Type B pancreatic cell (in vitro differentiated cells): Measurements from ENCODE around the gene CHMP5. TPM values are rescaled to one million over a fixed set of nuclear protein-coding genes. Genes with fewer than 3 reads are reported as not detected.
A peak's percentile ranks its signal among the peaks of the same experiment; 100 is the strongest.

Source experiments
- DNase-seq: peaks from one replicate; pipeline ENCODE4 v3.0.0; 2021; ENCODE audit warnings: mixed read lengths; ENCODE audit not compliant: unreplicated experiment; ENCODE audit errors: extremely low spot score
- H3K27ac Mint-ChIP-seq: 2 replicates; pipeline ENCODE4 v1.8.0; 2021; ENCODE audit warnings: mild to moderate bottlenecking, mixed read lengths
- H3K27me3 Mint-ChIP-seq: 2 replicates; pipeline ENCODE4 v1.8.0; 2021; ENCODE audit warnings: mixed read lengths
- H3K36me3 Mint-ChIP-seq: 2 replicates; pipeline ENCODE4 v1.8.0; 2021; ENCODE audit warnings: mixed read lengths
- H3K4me1 Mint-ChIP-seq: one replicate; pipeline ENCODE4 v1.8.0; 2021; ENCODE audit warnings: mixed read lengths; ENCODE audit not compliant: unreplicated experiment
- H3K4me3 Mint-ChIP-seq: 2 replicates; pipeline ENCODE4 v1.8.0; 2021; ENCODE audit warnings: mild to moderate bottlenecking, mixed read lengths
- H3K9me3 Mint-ChIP-seq: 2 replicates; pipeline ENCODE4 v1.8.0; 2021; ENCODE audit warnings: mixed read lengths
- CTCF ChIP-seq: fragments of 200-600 bp; sonication (generic); conservative IDR thresholded peaks from 2 replicates; pipeline ENCODE4 v1.5.0; 2021; ENCODE audit warnings: antibody characterized with exemption, mild to moderate bottlenecking
- total RNA-seq: library from RNA; stranded (reverse); gene quantifications from 2 replicates; pipeline ENCODE4 v1.2.1, GENCODE V29; 2021; ENCODE audit warnings: low replicate concordance

Gene CHMP5
- total RNA-seq, 1 donor from 2014 or later, result 51.4 TPM

- no peak for DNase-seq
- Mint-ChIP-seq H3K36me3 (no peaks in the 10 kb centered on the region), H3K4me1 (peaks cover 4% of the 10 kb centered on the region), H3K4me3 (no peak overlapping the region), H3K27me3 (peaks cover 29% of the 10 kb centered on the region), H3K9me3 (no peaks in the 10 kb centered on the region), H3K27ac (peak overlapping the region; percentile 0)
- TF ChIP-seq CTCF, result no peak
These were observed 30.1 kb upstream of the CHMP5 start for GRCh38 chr9:33234511-33235467.

GRCh38 chr9:33236571-33236970, 28.3 kb upstream of the CHMP5 start:
- Mint-ChIP-seq H3K27ac (no peak overlapping the region), H3K9me3 (no peaks in the 10 kb centered on the region), H3K36me3 (no peaks in the 10 kb centered on the region), H3K4me1 (peaks cover 6% of the 10 kb centered on the region), H3K27me3 (peaks cover 35% of the 10 kb centered on the region), H3K4me3 (no peak overlapping the region)
- no peak for TF ChIP-seq CTCF
- no peak for DNase-seq

GRCh38 chr9:33239921-33240320, 24.9 kb upstream of the CHMP5 start, which contains the start of gene SPINK4:
Gene SPINK4, plus strand, starts transcription at chr9:33240167. Its CDS starts 42 bp downstream, at chr9:33240209.
- no peak within 1 kb of the TSS for H3K4me3 Mint-ChIP-seq
- H3K36me3 Mint-ChIP-seq, result no peaks in the 10 kb centered on the region
- DNase-seq, result no peak
- H3K27ac Mint-ChIP-seq, result peak within 1 kb of the TSS; percentile 25
- H3K4me1 Mint-ChIP-seq, result peaks cover 6% of the 10 kb centered on the region
- H3K27me3 Mint-ChIP-seq, result peaks cover 26% of the 10 kb centered on the region
- H3K9me3 Mint-ChIP-seq, result no peaks in the 10 kb centered on the region
- TF ChIP-seq CTCF, result no peak

GRCh38 chr9:33241298-33241697, 23.6 kb upstream of the CHMP5 start:
- no peak for TF ChIP-seq CTCF
- no peaks in the 10 kb centered on the region for H3K36me3 Mint-ChIP-seq
- no peak for DNase-seq
- peaks cover 19% of the 10 kb centered on the region for H3K27me3 Mint-ChIP-seq
- H3K4me1 Mint-ChIP-seq, result peaks cover 6% of the 10 kb centered on the region
- no peak overlapping the region for H3K27ac Mint-ChIP-seq
- no peaks in the 10 kb centered on the region for H3K9me3 Mint-ChIP-seq
- H3K4me3 Mint-ChIP-seq, result no peak overlapping the region

- no peaks in the 10 kb centered on the region for H3K9me3 Mint-ChIP-seq
- H3K27me3 Mint-ChIP-seq, result peaks cover 10% of the 10 kb centered on the region
- H3K4me1 Mint-ChIP-seq, result peaks cover 6% of the 10 kb centered on the region
- no peak overlapping the region for H3K27ac Mint-ChIP-seq
- no peak for DNase-seq
- H3K4me3 Mint-ChIP-seq, result no peak overlapping the region
- TF ChIP-seq CTCF, result no peak
- H3K36me3 Mint-ChIP-seq, result peaks cover 5% of the 10 kb centered on the region
These were observed 22.2 kb upstream of the CHMP5 start for GRCh38 chr9:33242609-33243134.
